ENCODE data around the gene LTBP2.

LTBP2 gene

GRCh38 chr14:74649167-74649566 is 37.1 kb upstream of the LTBP2 start:
- Histone ChIP-seq H3K9me3 (ENCODE audit: control insufficient read depth, low read length) (no peaks in the 10 kb centered on the region), H3K9ac (ENCODE audit: low read length) (no peak overlapping the region), H3K4me1 (ENCODE audit: control insufficient read depth, insufficient read depth, low read length) (peaks cover 6% of the 10 kb centered on the region), H3K27me3 (ENCODE audit: control insufficient read depth, insufficient read depth, low read length) (peaks cover 12% of the 10 kb centered on the region), H3K36me3 (ENCODE audit: control insufficient read depth, insufficient read depth, low read length) (no peaks in the 10 kb centered on the region), H3K4me3 (ENCODE audit: low read length) (no peak overlapping the region)

- no peaks in the 10 kb centered on the region for H3K9me3 ChIP-seq (ENCODE audit: control insufficient read depth, low read length)
- no peak overlapping the region for H3K9ac ChIP-seq (ENCODE audit: low read length)
- no peak overlapping the region for H3K4me3 ChIP-seq (ENCODE audit: low read length)
- peaks cover 6% of the 10 kb centered on the region for H3K4me1 ChIP-seq (ENCODE audit: control insufficient read depth, insufficient read depth, low read length)
- H3K36me3 ChIP-seq (ENCODE audit: control insufficient read depth, insufficient read depth, low read length), result no peaks in the 10 kb centered on the region
- H3K27me3 ChIP-seq (ENCODE audit: control insufficient read depth, insufficient read depth, low read length), result peaks cover 13% of the 10 kb centered on the region
These were observed 36.6 kb upstream of the LTBP2 start for GRCh38 chr14:74648601-74649000.

GRCh38 chr14:74647678-74648461 is 35.8 kb upstream of the LTBP2 start:
- Histone ChIP-seq H3K9ac (ENCODE audit: low read length) (no peak overlapping the region), H3K4me1 (ENCODE audit: control insufficient read depth, insufficient read depth, low read length) (peaks cover 6% of the 10 kb centered on the region), H3K9me3 (ENCODE audit: control insufficient read depth, low read length) (no peaks in the 10 kb centered on the region), H3K36me3 (ENCODE audit: control insufficient read depth, insufficient read depth, low read length) (no peaks in the 10 kb centered on the region), H3K4me3 (ENCODE audit: low read length) (no peak overlapping the region), H3K27me3 (ENCODE audit: control insufficient read depth, insufficient read depth, low read length) (peaks cover 13% of the 10 kb centered on the region)

DNA sequence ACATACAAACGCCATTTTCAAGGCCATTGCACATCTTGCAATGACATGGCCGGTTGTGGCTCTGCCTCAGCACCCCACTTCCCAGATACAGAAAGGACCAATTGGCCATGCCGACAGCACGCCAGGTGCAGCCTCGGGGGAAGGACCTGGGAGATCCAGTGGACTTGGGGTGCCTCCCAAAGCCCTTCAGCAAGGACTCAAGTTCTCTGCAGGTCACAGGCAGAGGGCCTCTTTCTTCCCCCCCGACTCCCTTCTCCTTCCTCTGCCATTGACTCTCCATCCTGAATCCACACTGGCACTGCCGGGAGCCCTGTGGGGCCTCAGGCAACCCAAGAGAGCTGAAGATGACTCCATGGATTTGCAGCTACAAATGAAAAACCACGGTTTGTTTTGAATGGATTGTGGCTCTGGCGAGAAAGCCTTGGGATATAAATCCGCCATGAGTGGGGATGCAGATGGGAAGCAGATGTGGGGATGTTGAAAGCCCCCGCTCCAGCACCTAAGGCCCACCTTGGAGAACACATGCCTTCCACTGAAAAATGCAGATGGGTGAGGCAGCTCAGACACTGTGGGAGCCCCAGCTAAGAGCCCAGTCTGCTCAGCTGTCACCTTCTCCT is 35.1 kb upstream of the LTBP2 start:
- peaks cover 6% of the 10 kb centered on the region for H3K4me1 ChIP-seq (ENCODE audit: control insufficient read depth, insufficient read depth, low read length)
- H3K9ac ChIP-seq (ENCODE audit: low read length), result no peak overlapping the region
- H3K36me3 ChIP-seq (ENCODE audit: control insufficient read depth, insufficient read depth, low read length), result no peaks in the 10 kb centered on the region
- peaks cover 13% of the 10 kb centered on the region for H3K27me3 ChIP-seq (ENCODE audit: control insufficient read depth, insufficient read depth, low read length)
- no peaks in the 10 kb centered on the region for H3K9me3 ChIP-seq (ENCODE audit: control insufficient read depth, low read length)
- H3K4me3 ChIP-seq (ENCODE audit: low read length), result no peak overlapping the region

DNA sequence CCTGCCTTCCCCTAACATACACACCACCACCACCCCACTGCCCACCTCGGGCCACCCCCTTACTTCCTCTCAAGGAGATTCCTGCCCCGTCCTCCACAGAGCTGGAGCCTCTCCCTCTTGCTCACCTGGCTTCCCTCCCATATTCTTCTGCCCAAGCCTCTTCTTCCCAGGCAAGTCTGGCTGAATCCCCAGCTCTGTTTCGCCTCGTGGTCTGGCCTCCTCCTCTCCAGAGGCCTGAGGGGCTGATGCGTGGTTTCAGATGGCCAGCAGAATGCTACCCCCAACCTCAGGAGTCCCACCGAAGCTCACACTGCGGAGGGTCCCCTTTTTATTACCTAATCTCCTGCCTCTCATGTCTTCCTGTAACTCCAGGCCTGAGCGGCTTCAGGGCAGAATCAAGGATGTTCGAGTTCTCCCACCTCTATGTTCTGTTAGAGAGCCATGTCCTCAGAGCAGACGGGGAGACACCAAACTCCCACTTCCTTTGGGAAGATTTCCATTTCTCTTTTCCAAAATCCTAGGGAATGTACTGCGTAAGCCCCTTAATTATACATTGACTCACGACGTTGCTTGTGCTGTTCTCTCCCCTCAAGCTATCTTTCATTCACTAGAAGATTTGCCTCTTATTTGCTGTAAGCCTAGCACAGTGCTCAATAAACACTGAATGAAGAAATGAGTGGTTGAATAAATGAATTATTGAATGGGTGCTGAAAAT is 33.9 kb upstream of the LTBP2 start:
- H3K4me3 ChIP-seq (ENCODE audit: low read length), result no peak overlapping the region
- H3K27me3 ChIP-seq (ENCODE audit: control insufficient read depth, insufficient read depth, low read length), result peaks cover 13% of the 10 kb centered on the region
- no peaks in the 10 kb centered on the region for H3K36me3 ChIP-seq (ENCODE audit: control insufficient read depth, insufficient read depth, low read length)
- H3K4me1 ChIP-seq (ENCODE audit: control insufficient read depth, insufficient read depth, low read length), result peaks cover 6% of the 10 kb centered on the region
- no peaks in the 10 kb centered on the region for H3K9me3 ChIP-seq (ENCODE audit: control insufficient read depth, low read length)
- no peak overlapping the region for H3K9ac ChIP-seq (ENCODE audit: low read length)

GRCh38 chr14:74645244-74645643 is 33.2 kb upstream of the LTBP2 start:
- H3K27me3 ChIP-seq (ENCODE audit: control insufficient read depth, insufficient read depth, low read length), result peaks cover 13% of the 10 kb centered on the region
- no peak overlapping the region for H3K9ac ChIP-seq (ENCODE audit: low read length)
- no peaks in the 10 kb centered on the region for H3K9me3 ChIP-seq (ENCODE audit: control insufficient read depth, low read length)
- no peak overlapping the region for H3K4me3 ChIP-seq (ENCODE audit: low read length)
- peaks cover 6% of the 10 kb centered on the region for H3K4me1 ChIP-seq (ENCODE audit: control insufficient read depth, insufficient read depth, low read length)
- no peaks in the 10 kb centered on the region for H3K36me3 ChIP-seq (ENCODE audit: control insufficient read depth, insufficient read depth, low read length)

GRCh38 chr14:74641601-74642391 is 29.8 kb upstream of the LTBP2 start:
- Histone ChIP-seq H3K4me1 (ENCODE audit: control insufficient read depth, insufficient read depth, low read length) (no peaks in the 10 kb centered on the region), H3K4me3 (ENCODE audit: low read length) (no peak overlapping the region), H3K36me3 (ENCODE audit: control insufficient read depth, insufficient read depth, low read length) (no peaks in the 10 kb centered on the region), H3K9ac (ENCODE audit: low read length) (no peak overlapping the region), H3K27me3 (ENCODE audit: control insufficient read depth, insufficient read depth, low read length) (peaks cover 12% of the 10 kb centered on the region), H3K9me3 (ENCODE audit: control insufficient read depth, low read length) (no peaks in the 10 kb centered on the region)

DNA sequence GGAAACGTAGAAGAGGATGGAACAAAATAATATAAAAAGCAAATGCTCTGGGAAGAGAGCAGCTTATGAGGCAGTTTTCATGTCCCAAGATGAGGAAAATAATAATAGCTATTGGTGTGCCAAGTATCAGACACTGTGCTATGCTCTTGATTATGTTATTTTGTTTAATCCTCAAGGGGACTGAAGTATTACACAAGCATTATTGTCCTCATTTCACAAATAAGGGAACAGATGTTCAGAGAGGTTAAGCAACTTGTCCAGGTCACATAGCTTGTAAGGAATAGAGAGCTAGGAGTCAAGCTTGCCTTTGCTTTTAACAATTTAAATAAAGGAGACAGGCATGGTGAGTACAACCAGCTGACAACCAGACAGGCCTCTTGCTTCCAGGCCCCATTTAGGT is 26.9 kb upstream of the LTBP2 start:
- no peaks in the 10 kb centered on the region for H3K4me1 ChIP-seq (ENCODE audit: control insufficient read depth, insufficient read depth, low read length)
- peaks cover 6% of the 10 kb centered on the region for H3K27me3 ChIP-seq (ENCODE audit: control insufficient read depth, insufficient read depth, low read length)
- H3K9me3 ChIP-seq (ENCODE audit: control insufficient read depth, low read length), result no peaks in the 10 kb centered on the region
- H3K4me3 ChIP-seq (ENCODE audit: low read length), result no peak overlapping the region
- no peak overlapping the region for H3K9ac ChIP-seq (ENCODE audit: low read length)
- H3K36me3 ChIP-seq (ENCODE audit: control insufficient read depth, insufficient read depth, low read length), result no peaks in the 10 kb centered on the region

DNA sequence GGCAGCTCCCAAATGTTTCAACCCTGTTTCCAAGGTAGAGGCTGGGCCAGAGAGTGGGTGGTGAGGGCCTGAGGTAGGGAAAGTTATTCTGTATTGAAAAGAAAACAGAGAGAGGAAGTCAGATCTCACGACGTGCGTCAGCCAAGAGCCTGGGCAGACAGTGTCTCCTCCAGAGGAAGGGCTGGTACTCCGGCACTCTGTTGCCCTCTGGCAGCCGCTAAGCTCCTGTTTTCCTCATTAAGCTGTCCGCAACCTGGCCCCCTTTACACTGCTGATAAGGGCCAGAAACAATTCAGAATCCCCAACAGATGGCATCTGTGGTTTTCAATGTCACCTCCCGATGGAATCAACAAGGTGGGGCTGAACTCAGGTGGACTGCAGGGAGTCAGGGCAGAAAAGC is 26.0 kb upstream of the LTBP2 start:
- Histone ChIP-seq H3K27me3 (ENCODE audit: control insufficient read depth, insufficient read depth, low read length) (peaks cover 6% of the 10 kb centered on the region), H3K4me1 (ENCODE audit: control insufficient read depth, insufficient read depth, low read length) (peaks cover 5% of the 10 kb centered on the region), H3K4me3 (ENCODE audit: low read length) (no peak overlapping the region), H3K36me3 (ENCODE audit: control insufficient read depth, insufficient read depth, low read length) (no peaks in the 10 kb centered on the region), H3K9ac (ENCODE audit: low read length) (no peak overlapping the region), H3K9me3 (ENCODE audit: control insufficient read depth, low read length) (no peaks in the 10 kb centered on the region)

DNA sequence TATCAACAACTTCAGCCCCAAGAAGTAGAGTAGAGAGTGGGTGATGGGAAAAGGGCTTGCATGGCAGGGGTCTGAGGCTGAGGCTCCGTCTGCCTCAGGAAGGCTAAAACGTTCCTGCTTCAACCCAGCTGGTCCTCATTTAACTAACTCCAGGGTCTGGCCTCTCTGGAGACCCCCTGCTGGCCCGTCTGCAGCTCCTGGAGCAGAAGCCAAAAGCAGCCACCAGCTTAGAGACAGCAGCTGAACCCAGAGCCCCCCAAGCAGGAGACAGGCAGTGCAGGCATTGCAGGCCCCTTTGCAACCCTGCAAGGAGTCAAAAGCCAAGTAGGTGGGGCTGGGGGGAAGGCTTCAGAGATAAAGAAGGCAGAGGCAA is 25.1 kb upstream of the LTBP2 start:
- Histone ChIP-seq H3K9me3 (ENCODE audit: control insufficient read depth, low read length) (no peaks in the 10 kb centered on the region), H3K4me3 (ENCODE audit: low read length) (no peak overlapping the region), H3K27me3 (ENCODE audit: control insufficient read depth, insufficient read depth, low read length) (peaks cover 6% of the 10 kb centered on the region), H3K9ac (ENCODE audit: low read length) (no peak overlapping the region), H3K36me3 (ENCODE audit: control insufficient read depth, insufficient read depth, low read length) (no peaks in the 10 kb centered on the region), H3K4me1 (ENCODE audit: control insufficient read depth, insufficient read depth, low read length) (peaks cover 5% of the 10 kb centered on the region)

GRCh38 chr14:74636424-74637177 is 24.6 kb upstream of the LTBP2 start:
- no peaks in the 10 kb centered on the region for H3K9me3 ChIP-seq (ENCODE audit: control insufficient read depth, low read length)
- H3K4me3 ChIP-seq (ENCODE audit: low read length), result no peak overlapping the region
- no peaks in the 10 kb centered on the region for H3K36me3 ChIP-seq (ENCODE audit: control insufficient read depth, insufficient read depth, low read length)
- H3K27me3 ChIP-seq (ENCODE audit: control insufficient read depth, insufficient read depth, low read length), result peaks cover 6% of the 10 kb centered on the region
- no peak overlapping the region for H3K9ac ChIP-seq (ENCODE audit: low read length)
- peaks cover 5% of the 10 kb centered on the region for H3K4me1 ChIP-seq (ENCODE audit: control insufficient read depth, insufficient read depth, low read length)
